ENCODE results near the gene STARD13.

STARD13 gene

GRCh38 chr13:33264620-33264978, 21.0 kb downstream of the STARD13 start:
- H3K27ac ChIP-seq (ENCODE audit: low read length): no peak overlapping the region
- H3K9me2 ChIP-seq (replicated peaks; ENCODE audit: insufficient read depth, low read length): no peaks in the 10 kb centered on the region
- no peak overlapping the region for H3K4me3 ChIP-seq (ENCODE audit: low read length)
- DNase-seq: no peak
- no peak overlapping the region for H2AFZ ChIP-seq (ENCODE audit: low read length)
- H3F3A ChIP-seq (ENCODE audit: insufficient read depth, low read length): no peaks in the 10 kb centered on the region
- H4K20me1 ChIP-seq (ENCODE audit: insufficient read depth, low read length): no peaks in the 10 kb centered on the region
- H3K4me2 ChIP-seq (ENCODE audit: low read depth, low read length): no peak overlapping the region
- H3K36me3 ChIP-seq (replicated peaks; ENCODE audit: insufficient read depth, low read length): no peaks in the 10 kb centered on the region
- H3K27me3 ChIP-seq (replicated peaks; ENCODE audit: insufficient read depth, low read length): no peaks in the 10 kb centered on the region
- H3K79me2 ChIP-seq (ENCODE audit: low read length): no peaks in the 10 kb centered on the region
- TF ChIP-seq EZH2phosphoT487 (IDR thresholded peaks at IDR 0.05; ENCODE audit: low read length) (no peak), EZH2 (optimal IDR thresholded peaks at IDR 0.05; ENCODE audit: low read depth, low read length) (no peak)
- TF ChIP-seq, protein P1, sequence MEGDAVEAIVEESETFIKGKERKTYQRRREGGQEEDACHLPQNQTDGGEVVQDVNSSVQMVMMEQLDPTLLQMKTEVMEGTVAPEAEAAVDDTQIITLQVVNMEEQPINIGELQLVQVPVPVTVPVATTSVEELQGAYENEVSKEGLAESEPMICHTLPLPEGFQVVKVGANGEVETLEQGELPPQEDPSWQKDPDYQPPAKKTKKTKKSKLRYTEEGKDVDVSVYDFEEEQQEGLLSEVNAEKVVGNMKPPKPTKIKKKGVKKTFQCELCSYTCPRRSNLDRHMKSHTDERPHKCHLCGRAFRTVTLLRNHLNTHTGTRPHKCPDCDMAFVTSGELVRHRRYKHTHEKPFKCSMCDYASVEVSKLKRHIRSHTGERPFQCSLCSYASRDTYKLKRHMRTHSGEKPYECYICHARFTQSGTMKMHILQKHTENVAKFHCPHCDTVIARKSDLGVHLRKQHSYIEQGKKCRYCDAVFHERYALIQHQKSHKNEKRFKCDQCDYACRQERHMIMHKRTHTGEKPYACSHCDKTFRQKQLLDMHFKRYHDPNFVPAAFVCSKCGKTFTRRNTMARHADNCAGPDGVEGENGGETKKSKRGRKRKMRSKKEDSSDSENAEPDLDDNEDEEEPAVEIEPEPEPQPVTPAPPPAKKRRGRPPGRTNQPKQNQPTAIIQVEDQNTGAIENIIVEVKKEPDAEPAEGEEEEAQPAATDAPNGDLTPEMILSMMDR (IDR thresholded peaks at IDR 0.05; ENCODE audit: low read length): no peak
- no peaks in the 10 kb centered on the region for H3K4me1 ChIP-seq (ENCODE audit: low read length)
- no peaks in the 10 kb centered on the region for H3K9me3 ChIP-seq (replicated peaks; ENCODE audit: insufficient read depth, low read length)
- no peak overlapping the region for H3K9ac ChIP-seq (ENCODE audit: low read length)

GRCh38 chr13:33263976-33264619, 21.5 kb downstream of the STARD13 start:
- TF ChIP-seq, protein P1 (IDR thresholded peaks at IDR 0.05; ENCODE audit: low read length): no peak
- no peak for TF ChIP-seq EZH2phosphoT487 (IDR thresholded peaks at IDR 0.05; ENCODE audit: low read length)
- TF ChIP-seq EZH2 (optimal IDR thresholded peaks at IDR 0.05; ENCODE audit: low read depth, low read length): no peak
- no peaks in the 10 kb centered on the region for H3K9me2 ChIP-seq (replicated peaks; ENCODE audit: insufficient read depth, low read length)
- no peaks in the 10 kb centered on the region for H3K27me3 ChIP-seq (replicated peaks; ENCODE audit: insufficient read depth, low read length)
- H3K9me3 ChIP-seq (replicated peaks; ENCODE audit: insufficient read depth, low read length): no peaks in the 10 kb centered on the region
- DNase-seq: no peak
- H3F3A ChIP-seq (ENCODE audit: insufficient read depth, low read length): no peaks in the 10 kb centered on the region
- no peak overlapping the region for H3K9ac ChIP-seq (ENCODE audit: low read length)
- no peak overlapping the region for H3K4me2 ChIP-seq (ENCODE audit: low read depth, low read length)
- no peaks in the 10 kb centered on the region for H3K79me2 ChIP-seq (ENCODE audit: low read length)
- no peak overlapping the region for H2AFZ ChIP-seq (ENCODE audit: low read length)
- H4K20me1 ChIP-seq (ENCODE audit: insufficient read depth, low read length): no peaks in the 10 kb centered on the region
- H3K4me1 ChIP-seq (ENCODE audit: low read length): no peaks in the 10 kb centered on the region
- no peaks in the 10 kb centered on the region for H3K36me3 ChIP-seq (replicated peaks; ENCODE audit: insufficient read depth, low read length)
- no peak overlapping the region for H3K27ac ChIP-seq (ENCODE audit: low read length)
- no peak overlapping the region for H3K4me3 ChIP-seq (ENCODE audit: low read length)

DNA sequence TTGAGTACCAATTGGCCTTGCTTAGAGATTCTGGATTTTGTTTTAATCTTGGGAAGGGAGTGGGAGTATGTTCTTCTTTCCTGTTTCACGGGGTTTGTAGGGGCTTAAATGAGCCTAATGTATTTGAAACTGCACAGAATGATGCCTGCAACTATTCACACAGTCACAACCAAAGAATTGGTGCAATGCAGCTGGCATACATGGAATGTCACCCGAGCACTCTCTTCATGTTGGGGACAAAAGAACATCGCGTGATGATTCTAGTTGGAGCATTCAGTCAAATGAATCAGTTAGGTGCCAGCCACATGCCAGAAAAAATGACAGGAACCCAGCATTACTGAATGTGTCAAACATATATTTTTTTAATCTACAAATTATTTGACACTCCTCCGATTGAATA, 22.1 kb downstream of the STARD13 start:
- H3K27ac ChIP-seq (ENCODE audit: low read length): no peak overlapping the region
- H3F3A ChIP-seq (ENCODE audit: insufficient read depth, low read length): no peaks in the 10 kb centered on the region
- no peaks in the 10 kb centered on the region for H3K27me3 ChIP-seq (replicated peaks; ENCODE audit: insufficient read depth, low read length)
- H3K36me3 ChIP-seq (replicated peaks; ENCODE audit: insufficient read depth, low read length): no peaks in the 10 kb centered on the region
- no peak overlapping the region for H3K4me3 ChIP-seq (ENCODE audit: low read length)
- no peaks in the 10 kb centered on the region for H3K9me2 ChIP-seq (replicated peaks; ENCODE audit: insufficient read depth, low read length)
- H4K20me1 ChIP-seq (ENCODE audit: insufficient read depth, low read length): no peaks in the 10 kb centered on the region
- H3K9ac ChIP-seq (ENCODE audit: low read length): no peak overlapping the region
- H3K4me2 ChIP-seq (ENCODE audit: low read depth, low read length): no peak overlapping the region
- no peaks in the 10 kb centered on the region for H3K9me3 ChIP-seq (replicated peaks; ENCODE audit: insufficient read depth, low read length)
- no peaks in the 10 kb centered on the region for H3K79me2 ChIP-seq (ENCODE audit: low read length)
- no peak overlapping the region for H2AFZ ChIP-seq (ENCODE audit: low read length)
- TF ChIP-seq EZH2 (optimal IDR thresholded peaks at IDR 0.05; ENCODE audit: low read depth, low read length): no peak
- TF ChIP-seq, protein P1 (IDR thresholded peaks at IDR 0.05; ENCODE audit: low read length): no peak
- TF ChIP-seq EZH2phosphoT487 (IDR thresholded peaks at IDR 0.05; ENCODE audit: low read length): no peak
- no peak for DNase-seq
- H3K4me1 ChIP-seq (ENCODE audit: low read length): no peaks in the 10 kb centered on the region

Measured in MM.1S (cell line).